Measurements from ENCODE around the gene DEPDC5.

DNA sequence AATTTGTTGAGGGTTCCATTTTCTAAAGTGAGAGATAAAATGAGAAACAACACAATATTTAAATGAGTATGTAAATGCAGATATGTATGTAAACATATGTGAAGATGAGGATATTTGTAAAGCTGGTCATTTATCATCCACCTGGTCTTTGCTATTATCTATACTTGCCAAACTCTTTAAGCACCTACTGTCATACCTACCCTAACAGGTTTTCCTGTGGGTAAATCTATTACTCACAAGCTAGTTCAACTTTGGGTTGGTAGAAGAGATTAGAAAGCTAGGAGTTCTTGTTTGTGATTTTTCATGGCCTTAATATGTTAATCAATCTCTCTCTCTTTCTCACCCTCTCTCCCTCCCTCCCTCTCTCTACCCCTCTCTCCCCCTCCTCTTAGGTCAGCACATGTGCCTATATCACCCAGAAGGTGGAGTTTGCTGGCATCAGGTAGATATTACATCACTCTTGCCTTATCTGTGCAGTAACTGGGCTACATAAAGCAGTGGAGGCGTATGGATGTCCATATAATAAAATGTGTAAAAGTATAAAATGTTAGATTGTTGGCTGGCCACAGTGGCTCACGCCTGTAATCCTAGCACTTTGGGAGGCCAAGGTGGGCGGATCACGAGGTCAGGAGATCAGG lies 14.7 kb downstream of the DEPDC5 start:
- TF ChIP-seq CTCF (IDR thresholded peaks at IDR 0.05): no peak
- TF ChIP-seq EZH2 (IDR thresholded peaks at IDR 0.05): no peak
- no peak for TF ChIP-seq EZH2phosphoT487 (IDR thresholded peaks at IDR 0.05)

Measured in neural progenitor cell (in vitro differentiated cells).